ENCODE data around the gene CELF5. TPM values are rescaled to one million over a fixed set of nuclear protein-coding genes. Genes with fewer than 3 reads are reported as not detected.
A peak's percentile ranks its signal among the peaks of the same experiment; 100 is the strongest.
"Not testable (repeated sequence)": the region's sequence is repeated elsewhere in the genome, so short reads cannot be mapped to it uniquely, and the experiment has no call there.

The CELF5 gene
- total and polyA plus RNA-seq, 10 donors: 0.05 to 0.19 (median 0.10) TPM; not detected in 7

- WGBS, 5 donors: 3 to 10% (median 5%) methylated on average over 10 to 40 of the region's 40 CpGs
- peaks cover 0 to 84% (median 46%) of the 10 kb centered on the region in 7 donors for H3K27me3 ChIP-seq (replicated peaks in 1 of 7)
- intact Hi-C loops (cut with DNase I; ENCODE audit: low total_unique reads): no loop called here
- H3K4me1 ChIP-seq: peaks cover 0 to 21% (median 8%) of the 10 kb centered on the region in 6 donors
- no peak for TF ChIP-seq POLR2AphosphoS5 (IDR thresholded peaks at IDR 0.05)
- TF ChIP-seq POLR2A (IDR thresholded peaks at IDR 0.05): no peak
- TF ChIP-seq, protein P1, sequence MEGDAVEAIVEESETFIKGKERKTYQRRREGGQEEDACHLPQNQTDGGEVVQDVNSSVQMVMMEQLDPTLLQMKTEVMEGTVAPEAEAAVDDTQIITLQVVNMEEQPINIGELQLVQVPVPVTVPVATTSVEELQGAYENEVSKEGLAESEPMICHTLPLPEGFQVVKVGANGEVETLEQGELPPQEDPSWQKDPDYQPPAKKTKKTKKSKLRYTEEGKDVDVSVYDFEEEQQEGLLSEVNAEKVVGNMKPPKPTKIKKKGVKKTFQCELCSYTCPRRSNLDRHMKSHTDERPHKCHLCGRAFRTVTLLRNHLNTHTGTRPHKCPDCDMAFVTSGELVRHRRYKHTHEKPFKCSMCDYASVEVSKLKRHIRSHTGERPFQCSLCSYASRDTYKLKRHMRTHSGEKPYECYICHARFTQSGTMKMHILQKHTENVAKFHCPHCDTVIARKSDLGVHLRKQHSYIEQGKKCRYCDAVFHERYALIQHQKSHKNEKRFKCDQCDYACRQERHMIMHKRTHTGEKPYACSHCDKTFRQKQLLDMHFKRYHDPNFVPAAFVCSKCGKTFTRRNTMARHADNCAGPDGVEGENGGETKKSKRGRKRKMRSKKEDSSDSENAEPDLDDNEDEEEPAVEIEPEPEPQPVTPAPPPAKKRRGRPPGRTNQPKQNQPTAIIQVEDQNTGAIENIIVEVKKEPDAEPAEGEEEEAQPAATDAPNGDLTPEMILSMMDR (IDR thresholded peaks at IDR 0.05 in 8 of 11, conservative IDR thresholded peaks at IDR 0.05 in 3 of 11): no peak
- no peaks in the 10 kb centered on the region for H3K36me3 ChIP-seq
- H3K27ac ChIP-seq: no peak overlapping the region
- DNase-seq: no peak
- peak overlapping the region in 1 of 8 donors; percentile 51 for H3K4me3 ChIP-seq
- peaks cover 0 to 12% (median 0%) of the 10 kb centered on the region in 8 donors for H3K9me3 ChIP-seq
These were observed 61.3 kb downstream of the CELF5 start for GRCh38 chr19:3285647-3286176.

GRCh38 chr19:3287814-3288213, 63.4 kb downstream of the CELF5 start:
- Histone ChIP-seq H3K27ac (no peak overlapping the region), H3K27me3 (replicated peaks in 1 of 7) (peaks cover 0 to 82% (median 32%) of the 10 kb centered on the region in 7 donors), H3K36me3 (no peaks in the 10 kb centered on the region), H3K9me3 (peaks cover 0 to 12% (median 0%) of the 10 kb centered on the region in 8 donors), H3K4me3 (no peak overlapping the region), H3K4me1 (peaks cover 0 to 21% (median 8%) of the 10 kb centered on the region in 6 donors)
- TF ChIP-seq POLR2A (IDR thresholded peaks at IDR 0.05) (no peak), POLR2AphosphoS5 (IDR thresholded peaks at IDR 0.05) (no peak)
- TF ChIP-seq, protein P1 (IDR thresholded peaks at IDR 0.05 in 8 of 11, conservative IDR thresholded peaks at IDR 0.05 in 3 of 11): no peak
- intact Hi-C loops (cut with DNase I; ENCODE audit: low total_unique reads): no loop called here
- 48 to 70% (median 58%) methylated on average over 11 of the region's 11 CpGs for WGBS, 5 donors
- no peak for DNase-seq

DNA sequence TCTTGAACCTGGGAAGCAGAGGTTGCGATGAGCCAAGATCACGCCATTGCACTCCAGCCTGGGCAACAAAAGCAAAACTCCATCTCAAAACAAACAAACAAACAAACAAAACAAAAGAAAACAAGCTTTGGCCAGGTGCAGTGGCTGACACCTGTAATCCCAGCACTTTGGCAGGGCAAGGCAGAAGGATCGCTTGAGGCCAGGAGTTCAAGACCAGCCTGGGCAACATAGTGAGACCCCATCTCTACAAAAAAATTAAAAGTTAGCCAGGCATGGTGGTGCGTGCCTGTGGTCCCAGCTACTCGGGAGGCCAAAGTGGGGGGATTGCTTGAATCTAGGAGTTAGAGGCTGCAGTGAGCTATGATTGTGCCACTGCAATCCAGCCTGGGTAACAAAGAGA, 64.0 kb downstream of the CELF5 start:
- H3K4me1 ChIP-seq: peaks cover 0 to 21% (median 8%) of the 10 kb centered on the region in 6 donors
- H3K27ac ChIP-seq; H3K4me3 ChIP-seq; intact Hi-C loops (cut with DNase I; ENCODE audit: low total_unique reads); DNase-seq; H3K36me3 ChIP-seq: not testable (repeated sequence)
- WGBS, 5 donors: 82 to 87% (median 85%) methylated on average over 5 of the region's 5 CpGs
- H3K27me3 ChIP-seq (replicated peaks in 1 of 7): peaks cover 0 to 82% (median 26%) of the 10 kb centered on the region in 7 donors
- H3K9me3 ChIP-seq: peaks cover 0 to 12% (median 0%) of the 10 kb centered on the region in 8 donors

DNA sequence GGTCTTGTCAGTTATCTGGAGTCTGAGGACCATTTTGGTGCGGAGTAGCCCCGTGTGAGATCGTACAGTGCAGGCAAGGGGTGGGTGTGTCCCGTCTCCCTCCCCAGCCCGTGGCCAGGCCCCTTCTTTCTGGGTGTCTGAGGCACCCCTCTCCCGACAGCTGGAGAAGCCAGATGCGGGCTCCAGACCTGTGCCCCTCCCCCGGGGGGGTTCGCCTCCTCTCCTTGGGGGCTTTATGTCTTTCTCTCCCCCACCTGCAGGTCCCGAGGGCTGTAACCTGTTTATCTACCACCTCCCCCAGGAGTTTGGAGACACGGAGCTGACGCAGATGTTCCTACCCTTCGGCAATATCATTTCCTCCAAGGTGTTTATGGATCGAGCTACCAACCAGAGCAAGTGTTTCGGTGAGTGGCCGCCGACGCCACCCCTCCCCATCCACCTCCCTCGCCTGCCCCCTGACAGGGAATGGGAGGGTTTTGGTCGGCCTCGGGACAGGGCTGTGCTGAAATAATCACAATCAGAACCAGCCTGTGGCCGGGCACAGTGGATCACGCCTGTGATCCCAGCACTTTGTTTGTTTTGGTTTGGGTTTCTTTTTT, 65.6 kb downstream of the CELF5 start:
- DNase-seq: no peak
- no peak overlapping the region for H3K4me3 ChIP-seq
- peaks cover 0 to 81% (median 19%) of the 10 kb centered on the region in 7 donors for H3K27me3 ChIP-seq (replicated peaks in 1 of 7)
- intact Hi-C loops (cut with DNase I; ENCODE audit: low total_unique reads): no loop called here
- TF ChIP-seq POLR2AphosphoS5 (IDR thresholded peaks at IDR 0.05): no peak
- TF ChIP-seq, protein P1 (IDR thresholded peaks at IDR 0.05 in 8 of 11, conservative IDR thresholded peaks at IDR 0.05 in 3 of 11): no peak
- TF ChIP-seq POLR2A (IDR thresholded peaks at IDR 0.05): no peak
- H3K27ac ChIP-seq: no peak overlapping the region
- WGBS, 5 donors: 30 to 53% (median 35%) methylated on average over 17 to 23 of the region's 23 CpGs
- no peaks in the 10 kb centered on the region for H3K36me3 ChIP-seq
- peaks cover 0 to 9% (median 0%) of the 10 kb centered on the region in 8 donors for H3K9me3 ChIP-seq
- H3K4me1 ChIP-seq: peaks cover 0 to 11% (median under 1%) of the 10 kb centered on the region in 6 donors

GRCh38 chr19:3290858-3291257, 66.4 kb downstream of the CELF5 start:
- DNase-seq; intact Hi-C loops (cut with DNase I; ENCODE audit: low total_unique reads); H3K4me3 ChIP-seq; H3K36me3 ChIP-seq; H3K9me3 ChIP-seq; H3K27ac ChIP-seq; H3K4me1 ChIP-seq: not testable (repeated sequence)
- H3K27me3 ChIP-seq (replicated peaks in 1 of 7): peaks cover 0 to 81% (median 23%) of the 10 kb centered on the region in 7 donors
- WGBS, 5 donors: 73 to 88% (median 85%) methylated on average over 6 of the region's 6 CpGs
